D341Med (cell line): ENCODE data around the gene PHETA1.

Source experiments
- DNase-seq: peaks from one replicate; pipeline ENCODE4 v3.0.0; 2012; ENCODE audit warnings: low spot score

PHETA1 gene

DNA sequence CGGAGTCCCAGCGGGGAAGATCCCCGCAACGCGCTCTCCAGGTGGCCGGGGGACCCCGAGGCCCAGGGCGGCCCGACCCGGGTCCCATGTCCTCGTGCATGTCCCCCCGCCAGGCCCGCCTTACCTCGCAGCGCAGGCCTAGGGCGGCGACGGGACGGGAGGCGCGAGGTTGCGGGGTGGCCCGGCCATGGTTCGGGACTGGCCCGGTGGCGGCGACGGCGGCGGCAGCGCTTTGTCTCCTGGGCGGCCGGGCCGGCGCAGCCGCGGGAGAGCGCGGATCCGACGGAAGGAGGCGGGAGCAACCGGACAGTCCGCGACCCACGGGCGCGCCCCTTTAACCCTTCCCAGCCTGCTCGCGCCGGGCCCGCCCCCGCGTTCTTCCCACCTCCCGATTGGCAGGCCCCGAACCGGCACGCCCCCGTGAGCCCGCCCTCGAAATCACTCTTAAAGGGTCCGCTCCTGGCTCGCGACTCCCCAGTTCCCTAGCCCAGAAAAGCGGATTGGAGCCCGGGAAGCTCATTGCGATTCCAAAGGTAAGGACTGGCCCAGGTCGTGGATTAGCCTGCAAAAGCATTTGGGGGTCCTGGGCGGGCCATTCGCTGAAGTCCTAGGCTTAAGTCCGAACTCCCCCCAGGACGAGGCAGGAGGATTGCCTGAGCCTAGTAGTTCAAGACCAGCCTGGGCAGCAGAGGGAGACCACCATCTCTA, at the start of gene PHETA1:
Gene PHETA1, minus strand, starts transcription at position 308 of the 708 bp plus-strand sequence. CDS start 5,668 bp downstream, outside the sequence.
- DNase-seq = peak; percentile 96

GRCh38 chr12:111418594-111418880, 49.6 kb upstream of the PHETA1 start:
- DNase-seq = peak; percentile 32

DNA sequence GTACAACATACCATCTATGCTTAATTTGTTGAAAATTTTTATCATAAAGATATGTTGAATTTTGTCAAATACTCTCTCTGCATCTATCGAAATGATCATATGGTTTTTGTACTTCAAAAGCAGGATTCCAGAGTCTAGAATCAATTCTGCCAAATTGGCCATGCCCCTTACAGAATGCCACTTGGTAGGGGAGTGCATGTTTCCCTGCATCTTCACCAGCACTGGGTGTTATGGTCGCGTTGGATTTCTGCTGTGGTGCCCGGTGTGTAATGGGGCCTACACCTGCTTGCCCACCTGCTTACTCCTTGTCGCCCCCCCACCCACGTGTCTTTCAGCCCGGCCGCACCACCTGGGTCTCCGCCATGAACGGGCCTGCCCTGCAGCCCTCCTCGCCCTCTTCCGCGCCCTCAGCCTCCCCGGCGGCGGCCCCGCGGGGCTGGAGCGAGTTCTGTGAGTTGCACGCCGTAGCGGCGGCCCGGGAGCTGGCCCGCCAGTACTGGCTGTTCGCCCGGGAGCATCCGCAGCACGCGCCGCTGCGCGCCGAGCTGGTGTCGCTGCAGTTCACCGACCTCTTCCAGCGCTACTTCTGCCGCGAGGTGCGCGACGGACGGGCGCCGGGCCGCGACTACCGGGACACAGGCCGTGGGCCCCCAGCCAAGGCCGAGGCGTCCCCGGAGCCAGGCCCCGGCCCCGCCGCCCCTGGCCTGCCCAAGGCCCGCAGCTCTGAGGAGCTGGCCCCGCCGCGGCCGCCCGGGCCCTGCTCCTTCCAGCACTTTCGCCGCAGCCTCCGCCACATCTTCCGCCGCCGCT, 49.1 kb upstream of the PHETA1 start:
- DNase-seq = peak; percentile 31

DNA sequence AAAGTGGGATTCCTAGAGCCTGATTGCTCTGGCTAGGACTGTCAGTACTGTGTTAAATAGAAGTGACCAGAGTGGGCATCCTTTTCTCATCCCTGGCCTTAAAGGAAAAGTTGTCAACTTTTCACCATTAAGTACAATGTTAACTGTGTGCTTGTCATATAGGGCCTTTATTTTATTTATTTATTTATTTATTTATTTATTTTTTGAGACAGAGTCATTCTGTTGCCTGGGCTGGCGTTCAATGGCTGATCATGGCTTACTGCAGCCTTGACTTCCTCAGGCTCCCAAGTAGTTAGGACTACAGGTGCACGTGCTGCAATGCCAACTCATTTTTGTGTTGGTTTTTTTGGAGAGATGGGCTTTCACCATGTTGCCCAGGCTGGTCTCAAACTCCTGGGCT, 48.4 kb upstream of the PHETA1 start:
- no peak for DNase-seq

DNA sequence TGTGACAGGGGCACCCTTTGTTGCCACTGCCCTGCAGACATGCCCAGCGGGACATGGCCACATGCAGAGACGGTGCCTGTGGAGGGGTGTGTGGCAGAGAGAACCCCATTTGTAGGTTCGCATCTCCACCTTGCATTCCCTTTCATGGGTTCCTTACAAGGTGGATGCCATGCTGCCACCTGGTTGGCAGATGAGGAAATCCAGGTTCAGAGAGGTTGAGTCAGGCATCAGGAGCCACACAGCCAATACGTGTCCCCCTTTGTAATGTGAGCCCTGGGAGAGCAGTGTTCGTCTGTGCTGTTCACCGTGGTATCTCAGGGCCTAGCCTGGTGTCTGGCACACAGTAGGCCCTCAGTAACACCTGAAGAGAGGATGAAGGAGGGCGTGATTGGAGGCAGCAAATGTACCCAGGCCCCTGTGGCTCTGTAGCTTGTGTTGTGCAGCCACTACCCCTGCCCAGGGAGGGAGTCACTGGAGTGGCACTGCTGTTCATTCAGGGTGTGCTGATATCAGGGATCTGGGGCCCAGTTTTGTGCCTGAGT, 45.9 kb upstream of the PHETA1 start:
- no peak for DNase-seq

GRCh38 chr12:111413442-111414086, 44.7 kb upstream of the PHETA1 start:
- DNase-seq = peak; percentile 25

DNA sequence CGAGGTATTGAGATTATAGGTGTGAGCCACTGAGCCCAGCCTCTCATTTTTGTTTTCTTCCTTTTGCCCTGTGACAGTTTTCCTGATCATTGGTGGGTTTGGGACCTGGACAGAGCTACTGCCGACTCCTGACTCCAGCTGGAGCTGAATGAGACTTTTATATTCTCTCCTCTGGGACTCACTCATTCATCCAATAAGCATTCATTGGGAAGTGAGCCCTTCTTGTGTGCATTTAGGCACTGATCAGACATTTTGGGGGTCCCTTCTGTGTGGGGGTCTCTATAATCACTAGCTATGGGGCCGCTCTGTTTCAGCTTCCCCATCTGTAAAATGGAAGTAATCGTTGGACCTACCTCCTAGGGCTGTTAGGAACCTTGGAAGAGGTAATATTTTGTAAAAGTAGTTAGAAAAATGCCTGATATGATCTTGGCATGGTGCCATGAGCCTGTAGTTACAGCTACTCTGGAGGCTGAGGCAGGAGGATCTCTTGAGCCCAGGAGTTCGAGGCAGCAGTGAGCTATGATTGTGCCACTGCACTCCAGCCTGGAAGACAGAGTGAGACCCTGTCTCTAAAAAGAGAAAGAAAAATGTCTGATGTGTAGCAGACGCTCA, 44.0 kb upstream of the PHETA1 start:
- DNase-seq = no peak

DNA sequence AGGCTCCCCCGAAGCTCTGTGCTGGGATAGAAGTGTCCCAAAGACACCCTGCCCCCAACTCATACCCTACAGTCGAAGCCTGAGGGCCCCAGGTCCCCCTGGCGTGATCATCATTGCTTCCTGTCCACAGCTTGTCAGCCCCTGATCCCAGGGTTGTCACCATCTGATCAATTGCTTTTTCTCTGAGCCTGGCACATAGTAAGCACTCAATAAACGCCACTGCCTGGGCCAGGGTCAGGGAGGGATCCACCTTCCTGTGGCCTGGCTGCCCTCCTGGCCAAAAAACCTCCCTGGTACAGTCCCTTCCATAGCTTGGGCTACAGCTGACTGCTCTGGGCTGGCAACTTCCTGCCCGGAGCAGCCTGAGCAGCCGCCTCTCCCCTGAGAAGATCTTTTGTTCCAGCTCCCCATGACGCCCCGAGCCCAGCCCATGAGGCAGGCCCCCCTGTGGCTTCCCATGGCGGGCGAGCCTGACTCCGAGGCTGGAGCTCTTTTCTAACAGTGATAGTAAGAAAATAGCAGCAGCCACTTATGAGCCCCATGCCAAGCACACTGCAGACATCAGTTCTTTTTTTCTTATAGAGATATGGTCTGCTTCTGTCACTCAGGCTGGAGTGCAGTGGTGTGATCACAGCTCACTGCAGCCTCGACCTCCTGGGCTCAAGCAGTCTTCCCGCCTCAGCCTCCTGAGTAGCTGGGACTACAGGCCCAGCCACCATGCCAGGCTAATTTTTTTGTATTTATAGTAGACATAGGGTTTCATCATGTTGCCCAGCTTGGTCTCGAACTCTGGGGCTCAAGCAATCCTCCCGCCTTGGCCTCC, 43.3 kb upstream of the PHETA1 start:
- DNase-seq = peak; percentile 42

DNA sequence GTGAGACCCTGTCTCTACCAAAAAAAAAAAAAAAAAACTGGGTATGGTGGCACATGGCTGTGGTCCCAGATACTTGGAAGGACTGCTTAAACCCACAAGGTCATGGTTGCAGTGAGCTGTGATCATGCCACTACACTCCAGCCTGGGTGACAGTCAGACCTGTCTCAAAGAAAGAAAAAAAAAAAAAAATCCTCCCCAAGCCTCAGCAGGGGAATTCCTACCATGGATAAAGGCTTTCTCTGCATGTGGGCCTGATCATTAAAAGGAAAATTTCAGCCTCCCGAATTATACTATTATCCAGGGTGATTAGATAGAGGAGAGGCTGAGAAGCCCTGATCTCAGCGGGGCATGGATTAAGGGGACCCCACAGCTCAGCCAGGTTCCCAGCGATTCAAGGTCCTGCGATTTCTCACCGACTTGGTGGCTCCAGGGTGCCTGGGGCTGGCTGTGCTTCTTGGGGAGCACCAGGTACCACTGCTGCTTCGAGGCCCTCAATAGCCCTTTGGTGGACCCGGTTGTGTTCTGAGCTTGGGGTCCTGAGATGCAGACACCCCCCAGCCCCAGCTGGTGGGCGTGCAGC, 42.4 kb upstream of the PHETA1 start:
- no peak for DNase-seq

DNA sequence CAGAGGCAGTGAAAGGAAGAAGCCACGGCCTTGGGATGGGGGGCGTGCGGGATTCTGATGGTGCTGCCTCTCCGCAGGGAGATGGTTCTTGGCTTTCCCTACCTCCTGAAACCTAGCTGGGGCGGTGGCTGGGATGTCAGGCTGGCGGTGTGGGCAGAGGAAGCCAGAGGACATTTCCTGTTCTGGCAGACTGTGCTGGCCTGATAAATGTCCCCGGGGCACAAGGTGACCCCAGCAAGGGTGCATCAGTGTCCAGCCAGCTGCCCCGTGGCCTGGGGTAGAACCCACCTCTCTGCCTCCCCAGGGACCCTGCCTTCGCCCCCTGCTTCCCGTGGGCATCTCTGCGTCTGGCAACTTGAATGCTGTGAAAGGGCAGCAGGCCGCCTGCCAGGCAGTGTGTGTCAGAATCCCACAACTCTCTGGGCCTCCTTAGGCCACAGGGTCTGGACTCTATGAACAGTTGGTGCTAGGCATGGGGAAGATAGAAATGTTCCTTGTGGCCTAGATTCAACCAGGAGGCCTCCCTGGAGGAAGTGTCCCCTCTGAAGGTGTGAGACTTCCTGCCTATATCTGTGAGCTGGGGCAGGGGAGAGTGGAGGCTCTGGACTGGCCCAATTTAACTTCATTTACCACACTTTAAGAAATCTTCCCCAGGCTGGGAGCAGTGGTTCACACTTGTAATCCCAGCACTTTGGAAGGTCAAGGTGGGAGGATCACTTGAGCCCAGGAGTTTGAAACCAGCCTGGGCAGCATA, 41.7 kb upstream of the PHETA1 start:
- no peak for DNase-seq

DNA sequence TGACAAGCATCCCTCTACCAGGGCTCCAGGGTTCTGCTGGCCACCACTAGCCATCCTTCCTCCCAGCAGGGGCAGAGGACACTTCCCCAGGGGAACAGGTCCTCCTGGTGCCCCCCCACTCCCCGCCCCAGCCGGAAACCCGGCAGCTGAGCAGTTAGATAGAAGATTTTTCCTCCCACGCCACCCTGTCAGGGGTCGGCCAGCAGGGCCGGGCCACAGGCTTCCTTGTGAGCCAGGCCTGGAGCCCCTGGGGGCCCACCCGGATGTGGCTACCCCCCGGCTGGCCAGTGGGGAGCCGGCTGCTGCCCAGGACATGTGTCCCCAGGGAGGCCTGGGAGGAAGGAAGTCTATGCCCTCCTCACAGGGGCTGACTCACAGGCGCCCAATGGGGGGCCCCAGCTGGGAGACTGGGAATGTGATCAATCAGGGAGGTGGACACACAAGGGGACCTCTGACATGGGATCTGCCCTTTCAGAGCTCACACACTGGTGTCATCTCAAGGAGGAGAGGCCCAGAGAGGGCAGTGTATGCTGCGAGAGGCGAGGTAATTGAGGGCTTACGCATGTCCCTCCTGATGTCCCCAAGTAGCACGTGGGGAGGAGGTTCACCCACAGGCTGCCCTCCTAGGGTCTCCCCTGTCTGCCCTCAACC, 41.0 kb upstream of the PHETA1 start:
- peak; percentile 23 for DNase-seq

DNA sequence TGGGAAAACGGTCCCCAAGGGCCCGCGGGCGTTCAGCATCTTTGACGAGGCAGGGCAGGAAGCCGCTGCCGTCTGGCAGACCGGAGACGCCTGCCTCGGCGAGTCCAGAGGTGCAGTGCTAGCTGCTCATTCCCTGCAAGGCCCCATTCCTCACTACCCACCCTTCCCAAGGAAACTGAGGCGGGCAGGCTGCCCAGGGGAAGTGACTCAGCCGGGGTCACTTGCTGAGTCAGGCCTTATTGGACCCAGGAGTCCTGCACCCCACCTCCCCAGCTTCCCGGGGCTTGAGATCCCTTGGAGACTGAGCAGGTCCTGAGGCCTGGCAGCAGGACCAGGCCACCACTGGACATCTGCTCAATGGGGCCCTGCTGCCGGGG, 40.5 kb upstream of the PHETA1 start:
- no peak for DNase-seq

DNA sequence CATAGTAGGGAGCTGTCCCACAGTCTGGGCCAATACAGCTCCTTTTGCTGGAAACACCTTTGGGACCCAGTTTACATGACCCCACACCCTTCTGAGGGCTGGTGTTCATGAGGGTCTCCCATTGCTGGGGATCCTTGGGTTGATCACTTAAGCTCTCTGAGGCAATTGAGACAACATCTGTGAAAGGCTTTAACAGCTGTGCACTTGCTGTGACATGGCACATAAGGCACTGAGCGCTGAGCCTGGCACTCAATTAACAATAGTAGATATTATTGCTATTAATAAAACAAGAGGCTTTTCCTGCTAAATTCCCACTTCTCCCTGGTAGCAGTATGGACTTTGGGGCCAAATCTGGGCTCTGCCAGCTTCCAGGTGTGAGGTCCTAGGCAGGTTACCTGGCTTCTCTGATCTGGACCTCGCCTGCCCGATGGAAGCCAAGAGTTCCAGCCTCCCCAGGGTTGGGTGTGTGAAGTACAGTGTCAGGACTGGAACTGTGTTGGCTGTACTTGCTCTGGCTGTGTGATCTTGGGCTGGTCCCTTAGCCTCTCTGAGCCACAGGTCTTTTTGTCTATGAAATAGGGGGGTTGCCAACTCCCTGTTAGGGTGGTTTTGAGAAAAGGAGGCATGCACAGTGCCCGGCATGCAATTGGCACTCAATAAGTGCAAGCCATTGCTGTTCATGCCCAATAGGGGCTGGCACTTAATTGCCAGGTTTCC, 39.9 kb upstream of the PHETA1 start:
- DNase-seq = no peak

DNA sequence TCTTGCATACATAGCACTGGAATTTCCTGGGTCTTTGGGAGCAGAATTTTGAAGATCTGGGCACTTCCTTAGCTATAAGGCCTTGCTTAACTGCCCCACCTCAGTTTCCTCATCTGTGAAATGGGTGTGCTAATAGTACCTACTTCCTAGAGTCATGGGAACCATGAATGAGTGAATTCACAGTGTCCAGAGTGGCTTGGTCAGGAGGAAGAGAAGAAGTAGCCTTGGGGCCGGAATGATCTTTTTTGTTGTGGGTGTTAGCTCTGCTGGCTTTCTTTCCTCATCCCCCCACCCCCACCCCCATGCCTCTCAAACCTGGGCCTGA, 39.2 kb upstream of the PHETA1 start:
- no peak for DNase-seq

GRCh38 chr12:111407377-111408115, 38.7 kb upstream of the PHETA1 start:
- DNase-seq = no peak

DNA sequence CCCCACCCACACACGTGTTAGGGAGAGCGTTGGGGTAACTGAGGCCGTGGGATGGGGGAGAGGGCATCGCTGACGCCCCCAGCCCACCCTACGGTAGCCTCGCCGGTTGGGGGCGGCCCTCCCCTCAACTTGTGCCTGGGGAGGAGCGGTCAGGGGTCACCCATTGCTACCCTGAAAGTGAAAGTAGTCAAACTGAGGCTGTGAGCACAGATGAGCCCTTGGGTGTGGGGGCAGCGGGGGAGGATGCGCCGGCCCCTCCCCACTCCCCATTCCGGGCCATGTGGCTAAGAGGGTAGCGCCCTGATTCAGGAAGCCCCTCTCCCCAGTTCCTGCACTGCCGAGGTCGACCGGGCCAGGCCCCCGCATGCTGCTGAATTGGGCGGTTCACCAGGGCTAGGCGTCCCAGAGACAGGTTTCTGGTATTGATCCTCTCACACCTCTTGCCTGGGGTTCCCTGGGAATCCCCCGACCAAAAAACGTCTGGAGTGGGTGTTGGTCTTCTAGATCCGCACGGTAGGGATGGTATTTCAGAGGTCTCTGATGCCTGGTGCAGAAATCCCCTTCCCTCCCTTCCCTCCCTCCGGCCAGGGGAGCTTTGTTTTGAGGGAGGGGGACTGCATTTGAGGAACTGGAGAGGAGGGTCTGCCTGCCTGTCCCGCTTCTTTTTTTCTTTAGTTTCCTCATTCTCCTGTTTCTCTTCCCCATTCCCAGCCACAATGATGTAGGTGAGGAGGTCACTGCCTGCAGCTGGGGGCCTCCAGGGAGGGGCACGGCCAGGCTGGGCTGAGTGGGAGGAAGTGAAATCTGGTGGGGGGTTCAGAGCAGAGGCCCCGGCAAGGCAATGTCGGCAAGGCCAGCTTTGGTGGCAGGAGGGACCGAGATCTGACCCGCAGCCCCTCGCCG, 37.8 kb upstream of the PHETA1 start:
- no peak for DNase-seq

- no peak for DNase-seq
These were observed 37.1 kb upstream of the PHETA1 start, which contains the start of gene SH2B3 for GRCh38 chr12:111405859-111406473. TSS of gene SH2B3 (plus strand) at chr12:111405923. CDS start at chr12:111418146, 12,223 bp downstream.
